ENCODE data around the gene SIL1.

The SIL1 gene

GRCh38 chr5:139146809-139147482 lies 51.2 kb downstream of the SIL1 start:
- Histone ChIP-seq H3K4me3 (ENCODE audit: low read length) (no peak overlapping the region), H3K36me3 (ENCODE audit: control insufficient read depth, insufficient read depth, low read length) (no peaks in the 10 kb centered on the region), H3K27ac (ENCODE audit: low read length) (no peak overlapping the region), H3K4me1 (ENCODE audit: control insufficient read depth, insufficient read depth, low read length) (peaks cover 2% of the 10 kb centered on the region; the same call in 1 of the 2 replicates), H3K9me3 (ENCODE audit: control insufficient read depth, insufficient read depth, low read length) (no peaks in the 10 kb centered on the region), H3K27me3 (ENCODE audit: control insufficient read depth, insufficient read depth, low read length) (no peaks in the 10 kb centered on the region)
- no CpG with 5 or more reads among the region's 2 CpGs for WGBS (ENCODE audit: insufficient coverage, insufficient read length)
- DNase-seq (ENCODE audit: low read depth, low spot score) = no peak

DNA sequence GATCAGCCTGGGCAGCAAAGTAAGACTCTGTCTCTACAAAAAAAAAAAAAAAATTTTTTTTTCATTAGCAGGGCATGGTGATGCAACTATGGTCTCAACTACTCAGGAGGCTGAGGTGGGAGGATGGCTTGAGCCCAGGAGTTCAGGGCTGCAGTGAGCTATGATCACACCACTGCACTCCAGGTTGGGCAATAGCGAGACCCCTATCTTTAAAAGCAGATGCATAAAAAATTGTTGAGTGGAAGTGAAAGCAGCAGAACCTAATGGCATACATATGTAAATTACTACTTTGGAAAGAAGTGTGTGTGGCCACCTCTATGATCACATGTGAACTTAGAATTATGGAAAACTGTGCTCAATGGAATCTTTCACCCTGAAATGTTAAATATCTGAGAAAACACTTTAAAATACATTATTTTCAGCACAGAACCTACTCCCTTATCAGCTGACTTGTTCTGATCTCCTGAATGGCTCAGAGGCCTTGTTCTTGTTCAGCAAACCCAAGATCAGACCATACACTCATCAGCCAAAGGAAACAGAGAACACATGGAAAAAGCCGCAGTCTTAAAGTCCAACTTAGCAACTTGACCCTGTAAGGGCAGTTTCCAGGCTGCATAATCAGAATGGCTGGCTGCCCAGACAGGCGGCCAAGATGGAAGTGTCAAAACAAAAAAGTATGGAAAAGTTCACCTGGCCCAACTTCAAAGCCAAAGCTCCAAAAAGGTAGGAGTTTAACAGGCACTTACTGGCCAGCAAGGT lies 56.5 kb downstream of the SIL1 start:
- Histone ChIP-seq H3K36me3 (ENCODE audit: control insufficient read depth, insufficient read depth, low read length) (no peaks in the 10 kb centered on the region), H3K9me3 (ENCODE audit: control insufficient read depth, insufficient read depth, low read length) (no peaks in the 10 kb centered on the region), H3K4me1 (ENCODE audit: control insufficient read depth, insufficient read depth, low read length) (no peaks in the 10 kb centered on the region), H3K27ac (ENCODE audit: low read length) (no peak overlapping the region), H3K4me3 (ENCODE audit: low read length) (no peak overlapping the region), H3K27me3 (ENCODE audit: control insufficient read depth, insufficient read depth, low read length) (no peaks in the 10 kb centered on the region)
- WGBS (ENCODE audit: insufficient coverage, insufficient read length) = no CpG with 5 or more reads among the region's 3 CpGs
- no peak for DNase-seq (ENCODE audit: low read depth, low spot score)

DNA sequence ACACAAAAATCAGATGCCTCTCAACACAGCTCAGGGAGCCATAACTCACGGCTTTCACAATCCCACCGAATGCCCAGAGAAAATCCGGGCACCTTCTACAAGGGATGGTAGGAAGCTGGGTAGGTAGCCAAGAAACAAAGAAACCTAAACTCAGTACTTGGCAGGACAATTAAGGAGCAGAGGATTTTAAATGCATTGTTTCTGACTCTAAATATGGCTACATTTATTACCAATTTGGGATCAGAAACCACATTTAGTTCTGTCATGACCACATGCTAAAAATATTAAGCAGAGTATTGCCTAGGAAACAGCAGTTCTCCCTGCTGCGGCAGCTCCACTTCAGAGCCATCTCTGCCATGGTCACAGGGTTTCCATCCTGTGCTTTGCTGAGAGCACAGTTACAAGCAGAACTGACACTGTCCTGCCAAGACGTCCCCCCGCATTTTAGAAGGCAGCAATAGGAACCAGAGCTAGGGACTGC lies 57.5 kb downstream of the SIL1 start:
- H3K27ac ChIP-seq (ENCODE audit: low read length) = no peak overlapping the region
- no peak overlapping the region for H3K4me3 ChIP-seq (ENCODE audit: low read length)
- WGBS (ENCODE audit: insufficient coverage, insufficient read length) = no CpG with 5 or more reads among the region's 6 CpGs
- no peak for DNase-seq (ENCODE audit: low read depth, low spot score)
- H3K9me3 ChIP-seq (ENCODE audit: control insufficient read depth, insufficient read depth, low read length) = no peaks in the 10 kb centered on the region
- H3K4me1 ChIP-seq (ENCODE audit: control insufficient read depth, insufficient read depth, low read length) = no peaks in the 10 kb centered on the region
- H3K36me3 ChIP-seq (ENCODE audit: control insufficient read depth, insufficient read depth, low read length) = no peaks in the 10 kb centered on the region
- no peaks in the 10 kb centered on the region for H3K27me3 ChIP-seq (ENCODE audit: control insufficient read depth, insufficient read depth, low read length)

- WGBS (ENCODE audit: insufficient coverage, insufficient read length) = no CpG with 5 or more reads among the region's 3 CpGs
- no peaks in the 10 kb centered on the region for H3K4me1 ChIP-seq (ENCODE audit: control insufficient read depth, insufficient read depth, low read length)
- no peaks in the 10 kb centered on the region for H3K36me3 ChIP-seq (ENCODE audit: control insufficient read depth, insufficient read depth, low read length)
- no peak overlapping the region for H3K4me3 ChIP-seq (ENCODE audit: low read length)
- no peaks in the 10 kb centered on the region for H3K27me3 ChIP-seq (ENCODE audit: control insufficient read depth, insufficient read depth, low read length)
- no peaks in the 10 kb centered on the region for H3K9me3 ChIP-seq (ENCODE audit: control insufficient read depth, insufficient read depth, low read length)
- DNase-seq (ENCODE audit: low read depth, low spot score) = no peak
- H3K27ac ChIP-seq (ENCODE audit: low read length) = no peak overlapping the region
These were observed 59.4 kb downstream of the SIL1 start for GRCh38 chr5:139138809-139139208.

DNA sequence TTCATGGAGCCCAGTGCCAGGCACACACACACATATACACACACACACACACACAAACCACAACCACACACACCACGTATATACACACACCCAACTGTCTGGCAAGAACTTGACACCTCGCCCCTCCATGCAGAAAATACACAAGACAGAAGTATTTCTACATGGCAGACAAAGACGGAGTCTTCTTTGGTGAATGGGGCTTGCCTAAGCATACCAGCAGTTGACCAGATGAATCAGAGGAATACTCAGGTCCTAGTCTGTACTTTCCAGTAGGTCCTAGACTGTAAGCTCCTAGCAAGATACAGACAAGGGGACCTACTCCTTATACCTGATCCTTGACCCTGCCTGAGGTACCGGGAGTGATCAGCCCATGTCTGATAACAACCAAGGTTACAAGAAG lies 60.1 kb downstream of the SIL1 start:
- no peak overlapping the region for H3K27ac ChIP-seq (ENCODE audit: low read length)
- no peaks in the 10 kb centered on the region for H3K36me3 ChIP-seq (ENCODE audit: control insufficient read depth, insufficient read depth, low read length)
- no peak overlapping the region for H3K4me3 ChIP-seq (ENCODE audit: low read length)
- H3K27me3 ChIP-seq (ENCODE audit: control insufficient read depth, insufficient read depth, low read length) = no peaks in the 10 kb centered on the region
- no CpG with 5 or more reads among the region's 4 CpGs for WGBS (ENCODE audit: insufficient coverage, insufficient read length)
- no peaks in the 10 kb centered on the region for H3K4me1 ChIP-seq (ENCODE audit: control insufficient read depth, insufficient read depth, low read length)
- DNase-seq (ENCODE audit: low read depth, low spot score) = no peak
- H3K9me3 ChIP-seq (ENCODE audit: control insufficient read depth, insufficient read depth, low read length) = no peaks in the 10 kb centered on the region

GRCh38 chr5:139137697-139138096 lies 60.5 kb downstream of the SIL1 start:
- Histone ChIP-seq H3K4me1 (ENCODE audit: control insufficient read depth, insufficient read depth, low read length) (no peaks in the 10 kb centered on the region), H3K4me3 (ENCODE audit: low read length) (no peak overlapping the region), H3K27me3 (ENCODE audit: control insufficient read depth, insufficient read depth, low read length) (no peaks in the 10 kb centered on the region), H3K9me3 (ENCODE audit: control insufficient read depth, insufficient read depth, low read length) (no peaks in the 10 kb centered on the region), H3K36me3 (ENCODE audit: control insufficient read depth, insufficient read depth, low read length) (no peaks in the 10 kb centered on the region), H3K27ac (ENCODE audit: low read length) (no peak overlapping the region)
- WGBS (ENCODE audit: insufficient coverage, insufficient read length) = no CpG with 5 or more reads among the region's 4 CpGs
- peak; percentile 16 for DNase-seq (ENCODE audit: low read depth, low spot score)

- WGBS (ENCODE audit: insufficient coverage, insufficient read length) = no CpG with 5 or more reads among the region's 4 CpGs
- H3K27ac ChIP-seq (ENCODE audit: low read length) = no peak overlapping the region
- H3K4me3 ChIP-seq (ENCODE audit: low read length) = no peak overlapping the region
- H3K27me3 ChIP-seq (ENCODE audit: control insufficient read depth, insufficient read depth, low read length) = no peaks in the 10 kb centered on the region
- peaks cover 2% of the 10 kb centered on the region; the same call in 1 of the 2 replicates for H3K4me1 ChIP-seq (ENCODE audit: control insufficient read depth, insufficient read depth, low read length)
- no peaks in the 10 kb centered on the region for H3K9me3 ChIP-seq (ENCODE audit: control insufficient read depth, insufficient read depth, low read length)
- DNase-seq (ENCODE audit: low read depth, low spot score) = no peak
- no peaks in the 10 kb centered on the region for H3K36me3 ChIP-seq (ENCODE audit: control insufficient read depth, insufficient read depth, low read length)
These were observed 63.3 kb downstream of the SIL1 start for GRCh38 chr5:139134906-139135305.

DNA sequence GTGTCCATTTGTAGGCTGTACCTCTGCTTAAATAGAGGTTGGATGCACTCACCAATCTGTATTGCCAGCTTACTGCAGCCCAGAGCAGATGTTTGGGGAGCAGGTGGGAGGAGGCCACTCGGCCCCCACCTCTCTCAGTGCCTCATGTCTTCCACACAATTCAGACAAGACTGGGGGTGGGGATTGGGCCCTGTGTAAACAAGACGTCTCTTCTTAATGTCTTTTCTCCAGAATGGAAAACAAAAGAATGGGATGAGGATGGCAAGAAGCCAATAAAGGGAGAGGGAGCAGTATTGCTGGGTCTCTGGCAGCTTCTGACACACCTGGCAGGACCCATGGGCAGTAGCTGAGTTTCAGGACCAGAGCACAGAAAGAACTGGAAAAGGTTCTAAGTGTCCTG lies 64.9 kb downstream of the SIL1 start:
- H3K36me3 ChIP-seq (ENCODE audit: control insufficient read depth, insufficient read depth, low read length) = no peaks in the 10 kb centered on the region
- H3K27ac ChIP-seq (ENCODE audit: low read length) = no peak overlapping the region
- no CpG with 5 or more reads among the region's 2 CpGs for WGBS (ENCODE audit: insufficient coverage, insufficient read length)
- no peak for DNase-seq (ENCODE audit: low read depth, low spot score)
- H3K4me1 ChIP-seq (ENCODE audit: control insufficient read depth, insufficient read depth, low read length) = peaks cover 2% of the 10 kb centered on the region; the same call in 1 of the 2 replicates
- H3K27me3 ChIP-seq (ENCODE audit: control insufficient read depth, insufficient read depth, low read length) = no peaks in the 10 kb centered on the region
- H3K9me3 ChIP-seq (ENCODE audit: control insufficient read depth, insufficient read depth, low read length) = no peaks in the 10 kb centered on the region
- no peak overlapping the region for H3K4me3 ChIP-seq (ENCODE audit: low read length)

GRCh38 chr5:139132515-139132914 lies 65.7 kb downstream of the SIL1 start:
- Histone ChIP-seq H3K27me3 (ENCODE audit: control insufficient read depth, insufficient read depth, low read length) (no peaks in the 10 kb centered on the region), H3K4me1 (ENCODE audit: control insufficient read depth, insufficient read depth, low read length) (peaks cover 2% of the 10 kb centered on the region; the same call in 1 of the 2 replicates), H3K36me3 (ENCODE audit: control insufficient read depth, insufficient read depth, low read length) (no peaks in the 10 kb centered on the region), H3K4me3 (ENCODE audit: low read length) (no peak overlapping the region), H3K27ac (ENCODE audit: low read length) (no peak overlapping the region), H3K9me3 (ENCODE audit: control insufficient read depth, insufficient read depth, low read length) (no peaks in the 10 kb centered on the region)
- no CpG with 5 or more reads among the region's 3 CpGs for WGBS (ENCODE audit: insufficient coverage, insufficient read length)
- no peak for DNase-seq (ENCODE audit: low read depth, low spot score)

DNA sequence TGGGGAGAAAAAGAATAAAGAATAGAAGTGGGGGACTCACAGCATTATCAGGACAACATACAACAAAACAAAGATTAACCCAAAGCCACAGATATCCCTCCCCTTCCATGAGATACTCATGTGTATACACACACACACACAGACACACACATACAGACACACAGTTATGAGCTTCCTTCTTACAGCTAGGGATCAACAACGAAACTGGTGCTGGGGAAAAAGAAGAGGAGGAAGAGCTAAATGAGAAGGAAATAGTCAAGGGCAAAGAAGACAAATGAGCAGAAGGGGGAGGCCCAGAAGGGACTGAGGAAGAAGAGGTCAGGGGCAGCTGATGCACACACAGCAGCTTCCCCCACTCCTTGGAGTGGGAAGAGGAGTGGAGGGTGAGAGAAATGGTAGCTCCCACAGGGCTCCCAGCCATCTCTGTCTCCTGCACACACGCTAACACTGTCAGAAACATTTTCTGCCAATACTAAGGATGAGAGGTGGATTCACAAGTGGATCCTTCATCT lies 66.2 kb downstream of the SIL1 start:
- no peak for DNase-seq (ENCODE audit: low read depth, low spot score)
- Histone ChIP-seq H3K36me3 (ENCODE audit: control insufficient read depth, insufficient read depth, low read length) (no peaks in the 10 kb centered on the region), H3K4me1 (ENCODE audit: control insufficient read depth, insufficient read depth, low read length) (peaks cover 2% of the 10 kb centered on the region; the same call in 1 of the 2 replicates), H3K9me3 (ENCODE audit: control insufficient read depth, insufficient read depth, low read length) (no peaks in the 10 kb centered on the region), H3K27ac (ENCODE audit: low read length) (no peak overlapping the region), H3K27me3 (ENCODE audit: control insufficient read depth, insufficient read depth, low read length) (no peaks in the 10 kb centered on the region), H3K4me3 (ENCODE audit: low read length) (no peak overlapping the region)
- no CpG with 5 or more reads among the region's 2 CpGs for WGBS (ENCODE audit: insufficient coverage, insufficient read length)
